H1 (cell line): ENCODE results near the gene IGFALS. TPM values are rescaled to one million over a fixed set of nuclear protein-coding genes. Genes with fewer than 3 reads are reported as not detected.

Experiments used
- BACH1 ChIP-seq: IDR thresholded peaks from 2 replicates; pipeline ENCODE4 v1.6.1; 2012; ENCODE audit warnings: low read length, improper control_type of control experiment
- BRCA1 ChIP-seq: IDR thresholded peaks from 2 replicates; pipeline ENCODE4 v1.6.1; 2012; ENCODE audit warnings: low read depth, low read length, improper control_type of control experiment
- EP300 ChIP-seq, 2 experiments: IDR thresholded peaks; 1 replicate in 1 of 2; 2 replicates in 1 of 2; pipeline ENCODE4 v1.6.1; 2011 to 2012; ENCODE audit warnings: low read depth in 2 of 2, low read length in 2 of 2, mild to moderate bottlenecking in 2 of 2, borderline replicate concordance in 1 of 2, inconsistent platforms in 1 of 2, moderate library complexity in 1 of 2
- FOSL1 ChIP-seq: IDR thresholded peaks from 2 replicates; pipeline ENCODE4 v1.6.1; 2011; ENCODE audit warnings: mild to moderate bottlenecking, low read depth, low read length, moderate library complexity; ENCODE audit not compliant: insufficient read depth
- GABPA ChIP-seq: IDR thresholded peaks from 2 replicates; pipeline ENCODE4 v1.6.1; 2011; ENCODE audit warnings: mild to moderate bottlenecking, low read length, moderate library complexity, borderline replicate concordance; ENCODE audit not compliant: insufficient read depth
- GTF2F1 ChIP-seq: IDR thresholded peaks from 2 replicates; pipeline ENCODE4 v1.6.1; 2012; ENCODE audit warnings: low read depth, low read length, improper control_type of control experiment, borderline replicate concordance
- HDAC2 ChIP-seq, 2 experiments: fragments of 300-600 bp in 1 of 2; sonication (generic) in 1 of 2; IDR thresholded peaks; 2 replicates each; pipeline ENCODE4 v1.6.1; 2011 to 2012; ENCODE audit warnings: low read depth in 2 of 2, low read length in 2 of 2, mild to moderate bottlenecking in 2 of 2, moderate library complexity in 2 of 2, borderline replicate concordance in 1 of 2, inconsistent platforms in 1 of 2
- HDAC6 ChIP-seq: IDR thresholded peaks from one replicate; pipeline ENCODE4 v1.7.1; 2012; ENCODE audit warnings: low read depth, mild to moderate bottlenecking, inconsistent platforms, low read length, moderate library complexity
- KDM1A ChIP-seq: fragments of 200-600, 300-600 bp; sonication (generic); IDR thresholded peaks from 2 replicates; pipeline ENCODE4 v1.7.1; 2016; ENCODE audit warnings: mild to moderate bottlenecking, low read length, borderline replicate concordance
- KDM5A ChIP-seq: fragments of 200-600 bp; IDR thresholded peaks from 2 replicates; pipeline ENCODE4 v1.7.1; 2012; ENCODE audit warnings: mild to moderate bottlenecking, low read length, inconsistent platforms, mixed read lengths
- MAFK ChIP-seq: IDR thresholded peaks from 2 replicates; pipeline ENCODE4 v1.6.1; 2012; ENCODE audit warnings: low read depth, mild to moderate bottlenecking, improper control_type of control experiment, low read length
- POLR2A ChIP-seq, 2 experiments: IDR thresholded peaks; 1 replicate in 1 of 2; 2 replicates in 1 of 2; pipeline ENCODE4 v1.6.1; 2011; ENCODE audit warnings: low read depth in 2 of 2, low read length in 2 of 2, mild to moderate bottlenecking in 2 of 2; ENCODE audit errors: control extremely low read depth in 1 of 2
- RNF2 ChIP-seq: fragments of 200-900, 300-1000 bp; sonication (generic); IDR thresholded peaks from 2 replicates; pipeline ENCODE4 v1.7.1; 2016; ENCODE audit warnings: borderline replicate concordance, low read depth, mild to moderate bottlenecking, antibody characterized with exemption, low read length; ENCODE audit not compliant: poor library complexity, severe bottlenecking; ENCODE audit errors: missing control alignments
- SIX5 ChIP-seq: IDR thresholded peaks from 2 replicates; pipeline ENCODE4 v1.6.1; 2011; ENCODE audit warnings: mild to moderate bottlenecking, low read depth, low read length
- SP2 ChIP-seq: IDR thresholded peaks from 2 replicates; pipeline ENCODE4 v1.6.1; 2012; ENCODE audit warnings: mild to moderate bottlenecking, low read length, inconsistent platforms
- TBP ChIP-seq: IDR thresholded peaks from 2 replicates; pipeline ENCODE4 v1.6.1; 2011; ENCODE audit warnings: low read depth, low read length, improper control_type of control experiment
- TEAD4 ChIP-seq: IDR thresholded peaks from 2 replicates; pipeline ENCODE4 v1.6.1; 2012; ENCODE audit warnings: low read depth, low read length, inconsistent platforms, mixed read lengths
- polyA plus RNA-seq, 7 experiments: library from polyadenylated mRNA; depleted of rRNA in 3 of 7; stranded (reverse) in 5 of 7; unstranded in 2 of 7; fragments of >200 nt in 5 of 7; fragments of 200-250 nt in 2 of 7; gene quantifications; 1 replicate in 5 of 7; 2 replicates in 1 of 7; 4 replicates in 1 of 7; pipeline versions ENCODE4 v1.2.1 to v1.2.3, GENCODE V29; 2011 to 2013; ENCODE audit warnings: missing spikeins in 2 of 7, mixed read lengths in 2 of 7
- total RNA-seq: library from RNA; stranded (reverse); fragmentation: NEBNext Ultra II Directional; extraction: Animal tissue kit (Norgen Biotek cat#: 25700); gene quantifications from 2 replicates; pipeline ENCODE4 v1.2.1, GENCODE V29; 2021
- TF ChIP-seq, protein P1 (sequence below): IDR thresholded peaks from 2 replicates; pipeline ENCODE4 v1.6.1; 2012; ENCODE audit warnings: inconsistent platforms
- TF ChIP-seq, protein P2 (sequence below): IDR thresholded peaks from 2 replicates; pipeline ENCODE4 v1.6.1; 2012; ENCODE audit warnings: inconsistent platforms
- TF ChIP-seq, protein P3 (sequence below): IDR thresholded peaks from 2 replicates; pipeline ENCODE4 v1.6.1; 2012; ENCODE audit warnings: low read length, inconsistent platforms
- TF ChIP-seq, protein P4 (sequence below): IDR thresholded peaks from 2 replicates; pipeline ENCODE4 v1.6.1; 2011; ENCODE audit warnings: low read length, improper control_type of control experiment

Gene IGFALS
- total and polyA plus RNA-seq, 2 of the 8 experiments (the other 6 are each of a cell fraction or from before 2014, with no cell fraction given): not detected

DNA sequence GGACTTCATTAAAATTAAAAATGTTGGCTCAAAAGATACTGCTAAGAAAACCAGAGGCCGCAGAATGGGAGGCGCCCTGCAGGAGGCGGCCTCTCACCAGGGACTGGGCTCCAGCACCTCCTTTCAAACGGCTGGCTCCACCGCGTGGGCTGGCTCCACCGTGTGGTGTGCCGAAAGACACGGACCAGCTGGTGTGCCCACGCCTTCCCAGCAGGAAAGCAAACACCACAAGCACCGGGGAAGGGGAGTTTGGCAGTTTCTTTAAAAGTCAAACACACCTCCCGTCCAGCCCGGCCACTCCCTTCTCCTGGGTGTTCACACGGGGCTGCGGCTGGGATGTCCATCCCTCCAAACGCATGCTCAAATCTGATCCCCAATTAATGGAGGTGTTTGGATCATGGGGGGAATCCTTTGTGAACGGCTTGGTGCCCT is 19.2 kb upstream of the IGFALS start (continued):
- TF ChIP-seq TEAD4 (no peak), KDM1A (no peak), SIX5 (no peak), GTF2F1 (no peak), FOSL1 (no peak), HDAC2 (IDR thresholded peaks at IDR 0.05; ENCODE audit: borderline replicate concordance in 1 of 2, low read depth in 2 of 2, low read length in 2 of 2) (peak in 1 of 2 experiments; percentile 64; a peak in 1 of 4 replicates), TBP (0 out of 2 replicates have a peak, but pooled peaks have one; percentile 26), MAFK (no peak), BACH1 (peak; percentile 69; the same call in 1 of the 2 replicates), POLR2A (IDR thresholded peaks at IDR 0.05; ENCODE audit: control extremely low read depth in 1 of 2, low read depth in 2 of 2, low read length in 2 of 2) (no peak), EP300 (IDR thresholded peaks at IDR 0.05; ENCODE audit: borderline replicate concordance in 1 of 2, low read depth in 2 of 2, low read length in 2 of 2) (no peak), BRCA1 (no peak), HDAC6 (no peak), RNF2 (no peak), KDM5A (no peak), GABPA (0 out of 2 replicates have a peak, but pooled peaks have one; percentile 34), SP2 (no peak)
- TF ChIP-seq, protein P1, sequence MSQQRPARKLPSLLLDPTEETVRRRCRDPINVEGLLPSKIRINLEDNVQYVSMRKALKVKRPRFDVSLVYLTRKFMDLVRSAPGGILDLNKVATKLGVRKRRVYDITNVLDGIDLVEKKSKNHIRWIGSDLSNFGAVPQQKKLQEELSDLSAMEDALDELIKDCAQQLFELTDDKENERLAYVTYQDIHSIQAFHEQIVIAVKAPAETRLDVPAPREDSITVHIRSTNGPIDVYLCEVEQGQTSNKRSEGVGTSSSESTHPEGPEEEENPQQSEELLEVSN: 0 out of 2 replicates have a peak, but pooled peaks have one; percentile 4
- TF ChIP-seq, protein P2, sequence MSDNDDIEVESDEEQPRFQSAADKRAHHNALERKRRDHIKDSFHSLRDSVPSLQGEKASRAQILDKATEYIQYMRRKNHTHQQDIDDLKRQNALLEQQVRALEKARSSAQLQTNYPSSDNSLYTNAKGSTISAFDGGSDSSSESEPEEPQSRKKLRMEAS: peak; percentile 82
- TF ChIP-seq, protein P3, sequence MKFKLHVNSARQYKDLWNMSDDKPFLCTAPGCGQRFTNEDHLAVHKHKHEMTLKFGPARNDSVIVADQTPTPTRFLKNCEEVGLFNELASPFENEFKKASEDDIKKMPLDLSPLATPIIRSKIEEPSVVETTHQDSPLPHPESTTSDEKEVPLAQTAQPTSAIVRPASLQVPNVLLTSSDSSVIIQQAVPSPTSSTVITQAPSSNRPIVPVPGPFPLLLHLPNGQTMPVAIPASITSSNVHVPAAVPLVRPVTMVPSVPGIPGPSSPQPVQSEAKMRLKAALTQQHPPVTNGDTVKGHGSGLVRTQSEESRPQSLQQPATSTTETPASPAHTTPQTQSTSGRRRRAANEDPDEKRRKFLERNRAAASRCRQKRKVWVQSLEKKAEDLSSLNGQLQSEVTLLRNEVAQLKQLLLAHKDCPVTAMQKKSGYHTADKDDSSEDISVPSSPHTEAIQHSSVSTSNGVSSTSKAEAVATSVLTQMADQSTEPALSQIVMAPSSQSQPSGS: no peak
- TF ChIP-seq, protein P4, sequence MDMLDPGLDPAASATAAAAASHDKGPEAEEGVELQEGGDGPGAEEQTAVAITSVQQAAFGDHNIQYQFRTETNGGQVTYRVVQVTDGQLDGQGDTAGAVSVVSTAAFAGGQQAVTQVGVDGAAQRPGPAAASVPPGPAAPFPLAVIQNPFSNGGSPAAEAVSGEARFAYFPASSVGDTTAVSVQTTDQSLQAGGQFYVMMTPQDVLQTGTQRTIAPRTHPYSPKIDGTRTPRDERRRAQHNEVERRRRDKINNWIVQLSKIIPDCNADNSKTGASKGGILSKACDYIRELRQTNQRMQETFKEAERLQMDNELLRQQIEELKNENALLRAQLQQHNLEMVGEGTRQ: no peak
